CD14-positive monocyte (primary cell): ENCODE results near the gene NCCRP1. TPM values are rescaled to one million over a fixed set of nuclear protein-coding genes. Genes with fewer than 3 reads are reported as not detected.

ENCODE experiments used
- DNase-seq, 3 donors: peaks; one replicate each; pipeline ENCODE4 v3.0.0-alpha.2; 2011 to 2022
- H2AFZ ChIP-seq: 2 replicates; pipeline ENCODE4 v1.6.0; 2012; ENCODE audit warnings: mild to moderate bottlenecking, low read depth, low read length, inconsistent platforms; ENCODE audit not compliant: insufficient read depth, poor library complexity, severe bottlenecking
- H3K27ac ChIP-seq, 2 donors: 1 replicate in 1 of 2; 2 replicates in 1 of 2; pipeline ENCODE4 v1.5.1; 2012 to 2013; ENCODE audit warnings: low read length in 2 of 2, control low read depth in 1 of 2, inconsistent platforms in 1 of 2, low read depth in 1 of 2, mild to moderate bottlenecking in 1 of 2
- H3K27me3 ChIP-seq, 2 donors: one replicate each; pipeline versions ENCODE4 v1.6.0 to v1.6.1; 2011 to 2013; ENCODE audit warnings: low read length in 2 of 2; ENCODE audit not compliant: control insufficient read depth in 2 of 2, insufficient read depth in 2 of 2
- H3K36me3 ChIP-seq, 2 donors: replicated peaks in 1 of 2; 1 replicate in 1 of 2; 2 replicates in 1 of 2; pipeline versions ENCODE4 v1.5.1 to v1.6.1; 2012 to 2013; ENCODE audit warnings: low read length in 2 of 2, control low read depth in 1 of 2, inconsistent platforms in 1 of 2, mild to moderate bottlenecking in 1 of 2; ENCODE audit not compliant: insufficient read depth in 2 of 2, control insufficient read depth in 1 of 2
- H3K4me1 ChIP-seq, 2 donors: 1 replicate in 1 of 2; 2 replicates in 1 of 2; pipeline versions ENCODE4 v1.5.1 to v1.6.1; 2012 to 2013; ENCODE audit warnings: low read length in 2 of 2, control low read depth in 1 of 2, inconsistent platforms in 1 of 2, mild to moderate bottlenecking in 1 of 2, moderate library complexity in 1 of 2; ENCODE audit not compliant: insufficient read depth in 2 of 2, control insufficient read depth in 1 of 2
- H3K4me2 ChIP-seq: replicated peaks from 2 replicates; pipeline ENCODE3; 2012; ENCODE audit warnings: low read length, moderate library complexity, mild to moderate bottlenecking; ENCODE audit not compliant: poor library complexity, severe bottlenecking; ENCODE audit errors: extremely low read depth
- H3K4me3 ChIP-seq, 3 experiments: fragments of 200-600 bp in 1 of 3; sonication (generic) in 1 of 3; replicated peaks in 1 of 3; 1 replicate in 2 of 3; 2 replicates in 1 of 3; pipeline ENCODE4 v1.5.1; 2011 to 2013; ENCODE audit warnings: low read length in 3 of 3, mild to moderate bottlenecking in 3 of 3, control low read depth in 2 of 3, low read depth in 2 of 3, inconsistent platforms in 1 of 3, moderate library complexity in 1 of 3
- H3K79me2 ChIP-seq: 2 replicates; pipeline ENCODE4 v1.6.0; 2012; ENCODE audit warnings: mild to moderate bottlenecking, control low read depth, inconsistent platforms, low read length, moderate library complexity; ENCODE audit not compliant: insufficient read depth
- H3K9ac ChIP-seq: 2 replicates; pipeline ENCODE4 v1.6.0; 2017; ENCODE audit warnings: low read length, mild to moderate bottlenecking; ENCODE audit not compliant: insufficient read depth, poor library complexity, severe bottlenecking
- H3K9me3 ChIP-seq, 2 donors: replicated peaks in 1 of 2; 1 replicate in 1 of 2; 2 replicates in 1 of 2; pipeline versions ENCODE4 v1.5.1 to v1.6.1; 2012 to 2013; ENCODE audit warnings: low read length in 2 of 2, control low read depth in 1 of 2; ENCODE audit not compliant: control insufficient read depth in 1 of 2, insufficient read depth in 1 of 2
- H4K20me1 ChIP-seq: 2 replicates; pipeline ENCODE4 v1.6.0; 2012; ENCODE audit warnings: mild to moderate bottlenecking, low read length, control low read depth, moderate library complexity; ENCODE audit not compliant: insufficient read depth
- H3K27ac Mint-ChIP-seq, 7 donors: one replicate each; pipeline ENCODE4 v1.8.0; 2020; ENCODE audit warnings: mild to moderate bottlenecking in 7 of 7, mixed read lengths in 7 of 7, moderate library complexity in 6 of 7, inconsistent platforms in 2 of 7
- H3K27me3 Mint-ChIP-seq, 3 donors: one replicate each; pipeline ENCODE4 v1.8.0; 2021 to 2022; ENCODE audit warnings: low read depth in 3 of 3, mild to moderate bottlenecking in 3 of 3, mixed read lengths in 3 of 3, moderate library complexity in 3 of 3, inconsistent platforms in 1 of 3
- H3K36me3 Mint-ChIP-seq, 2 donors: one replicate each; pipeline ENCODE4 v1.8.0; 2020; ENCODE audit warnings: mixed read lengths in 2 of 2, inconsistent platforms in 1 of 2, mild to moderate bottlenecking in 1 of 2
- H3K4me1 Mint-ChIP-seq: one replicate; pipeline ENCODE4 v1.8.0; 2020; ENCODE audit warnings: mild to moderate bottlenecking, mixed read lengths
- H3K4me3 Mint-ChIP-seq, 2 donors: one replicate each; pipeline ENCODE4 v1.8.0; 2020; ENCODE audit warnings: mild to moderate bottlenecking in 2 of 2, mixed read lengths in 2 of 2, moderate library complexity in 1 of 2
- H3K9me3 Mint-ChIP-seq, 7 donors: one replicate each; pipeline ENCODE4 v1.8.0; 2020 to 2022; ENCODE audit warnings: mixed read lengths in 7 of 7, mild to moderate bottlenecking in 6 of 7, moderate library complexity in 6 of 7, inconsistent platforms in 2 of 7
- CTCF ChIP-seq: fragments of 200-600 bp; IDR thresholded peaks from one replicate; pipeline ENCODE4 v1.8.0; 2022; ENCODE audit warnings: antibody characterized with exemption, mild to moderate bottlenecking
- WGBS: methylation state at CpG from one replicate; pipeline ENCODE4 v1.1.5; 2013; ENCODE audit warnings: missing lambda C conversion rate; ENCODE audit not compliant: insufficient coverage; 5-methylcytosine and 5-hydroxymethylcytosine counted together
- intact Hi-C, 2 donors: fragments of 100-400 bp; cut with micrococcal nuclease; formaldehyde crosslinking; loops; one replicate each; pipeline versions ENCODE4 v1.15.0 to v1.15.1; 2023
- polyA plus RNA-seq, 3 donors: library from polyadenylated mRNA; depleted of rRNA in 1 of 3; unstranded in 2 of 3; stranded (reverse) in 1 of 3; fragments of 300-500 nt in 2 of 3; fragments of >200 nt in 1 of 3; fragmentation: Illumina TruSeq in 2 of 3; gene quantifications; 1 replicate in 2 of 3; 2 replicates in 1 of 3; pipeline ENCODE4 v1.2.3, GENCODE V29; 2012 to 2021

NCCRP1 gene
- polyA plus RNA-seq, 3 donors, result not detected

GRCh38 chr19:39183104-39183503 lies 13.7 kb upstream of the NCCRP1 start:
- no peak overlapping the region for H3K27ac ChIP-seq
- TF ChIP-seq CTCF, result no peak
- no peaks in the 10 kb centered on the region for H3K9me3 ChIP-seq
- Mint-ChIP-seq H3K27me3 (peaks cover 3 to 4% (median 4%) of the 10 kb centered on the region in 3 donors), H3K27ac (peak overlapping the region in 1 of 7 donors; percentile 30), H3K9me3 (peaks cover 0 to 2% (median 0%) of the 10 kb centered on the region in 7 donors), H3K4me3 (no peak overlapping the region), H3K36me3 (peaks cover 12 to 23% of the 10 kb centered on the region in 2 donors), H3K4me1 (no peaks in the 10 kb centered on the region)
- 93% methylated on average over 2 of the region's 8 CpGs for WGBS
- no peak overlapping the region for H2AFZ ChIP-seq
- H3K4me2 ChIP-seq, result no peak overlapping the region
- no peak for DNase-seq
- no peaks in the 10 kb centered on the region for H4K20me1 ChIP-seq
- no peaks in the 10 kb centered on the region for H3K79me2 ChIP-seq
- peaks cover 12 to 17% of the 10 kb centered on the region in 2 donors for H3K36me3 ChIP-seq
- H3K9ac ChIP-seq, result no peak overlapping the region
- H3K4me3 ChIP-seq, result no peak overlapping the region
- no peaks in the 10 kb centered on the region for H3K27me3 ChIP-seq
- intact Hi-C loops, result no loop called here
- H3K4me1 ChIP-seq, result no peaks in the 10 kb centered on the region

- H3K27ac Mint-ChIP-seq, result no peak overlapping the region
- Histone ChIP-seq H2AFZ (no peak overlapping the region), H3K27ac (no peak overlapping the region), H4K20me1 (no peaks in the 10 kb centered on the region), H3K27me3 (no peaks in the 10 kb centered on the region), H3K4me1 (no peaks in the 10 kb centered on the region), H3K79me2 (no peaks in the 10 kb centered on the region), H3K4me2 (no peak overlapping the region), H3K4me3 (no peak overlapping the region), H3K9me3 (no peaks in the 10 kb centered on the region), H3K9ac (no peak overlapping the region), H3K36me3 (no peaks in the 10 kb centered on the region)
- intact Hi-C loops, result loop anchor here (2.0 to 5.0 kb wide), 2 partner anchors 64 kb away; no protein-coding TSS in a partner anchor
- TF ChIP-seq CTCF, result no peak
- H3K9me3 Mint-ChIP-seq, result peaks cover 0 to 2% (median 0%) of the 10 kb centered on the region in 7 donors
- H3K4me1 Mint-ChIP-seq, result no peaks in the 10 kb centered on the region
- no peak for DNase-seq
- no peak overlapping the region for H3K4me3 Mint-ChIP-seq
- H3K27me3 Mint-ChIP-seq, result peaks cover 3 to 10% (median 10%) of the 10 kb centered on the region in 3 donors
- no peaks in the 10 kb centered on the region for H3K36me3 Mint-ChIP-seq
- WGBS, result 100% methylated on average over 1 of the region's 8 CpGs
Measured at GRCh38 chr19:39186391-39186790, 10.4 kb upstream of the NCCRP1 start.
